H1 (cell line): ENCODE data around the gene KLHL21. TPM values are rescaled to one million over a fixed set of nuclear protein-coding genes. Genes with fewer than 3 reads are reported as not detected.

Source experiments
- CTCF ChIA-PET: fragments of 300-600 bp; sonication (Branson Sonifier 250); formaldehyde crosslinking; loops from one replicate; lab custom pipeline; 2021; ENCODE audit not compliant: partially characterized antibody; lab: Charles Lee
- POLR2A ChIA-PET: fragments of 300-600 bp; sonication (Branson Sonifier 250); formaldehyde crosslinking; loops from one replicate; lab custom pipeline; 2021; ENCODE audit warnings: inconsistent platforms; ENCODE audit not compliant: partially characterized antibody; lab: Charles Lee
- DNase-seq, 2 experiments: peaks; one replicate each; pipeline versions ENCODE4 v3.0.0 to v3.0.0-alpha.2; 2010 to 2022; ENCODE audit warnings: low spot score in 2 of 2, low read depth in 1 of 2, mixed read lengths in 1 of 2
- FAIRE-seq: peaks from 2 replicates; lab custom pipeline; 2011; peaks lifted over from hg19 to GRCh38; lab: Jason Lieb, UNC
- H2AFZ ChIP-seq: 2 replicates; pipeline ENCODE4 v1.8.1; 2012; ENCODE audit warnings: low read length, inconsistent platforms
- H2AK5ac ChIP-seq: 2 replicates; pipeline ENCODE4 v1.6.1; 2013; ENCODE audit warnings: low read depth, low read length
- H2BK120ac ChIP-seq: replicated peaks from 2 replicates; pipeline ENCODE3; 2013; ENCODE audit warnings: low read depth, low read length, inconsistent platforms
- H2BK12ac ChIP-seq: 2 replicates; pipeline ENCODE4 v1.6.1; 2013; ENCODE audit warnings: low read depth, low read length
- H2BK15ac ChIP-seq: 2 replicates; pipeline ENCODE4 v1.6.1; 2013; ENCODE audit warnings: low read length
- H2BK20ac ChIP-seq: 2 replicates; pipeline ENCODE4 v1.6.1; 2013; ENCODE audit warnings: low read length
- H2BK5ac ChIP-seq: 2 replicates; pipeline ENCODE4 v1.6.1; 2013; ENCODE audit warnings: low read depth, low read length
- H3K14ac ChIP-seq: 2 replicates; pipeline ENCODE4 v1.6.1; 2013; ENCODE audit warnings: inconsistent platforms; ENCODE audit not compliant: insufficient read length
- H3K18ac ChIP-seq: 2 replicates; pipeline ENCODE4 v1.6.1; 2013; ENCODE audit warnings: low read length; ENCODE audit errors: extremely low read depth
- H3K23ac ChIP-seq: 2 replicates; pipeline ENCODE4 v1.6.1; 2013; ENCODE audit warnings: inconsistent platforms; ENCODE audit not compliant: insufficient read length
- H3K23me2 ChIP-seq: 2 replicates; pipeline ENCODE4 v1.6.1; 2013; ENCODE audit warnings: low read depth, low read length
- H3K27ac ChIP-seq: 2 replicates; pipeline ENCODE4 v1.6.1; 2011; ENCODE audit warnings: low read depth, low read length, inconsistent platforms
- H3K27me3 ChIP-seq, 4 experiments: replicated peaks in 1 of 4; 1 replicate in 1 of 4; 2 replicates in 3 of 4; pipeline versions ENCODE4 v1.6.1 to v1.8.1; 2011 to 2013; ENCODE audit warnings: low read length in 3 of 4, mild to moderate bottlenecking in 3 of 4, inconsistent platforms in 2 of 4, mixed read lengths in 2 of 4, moderate library complexity in 1 of 4; ENCODE audit not compliant: control insufficient read depth in 3 of 4, insufficient read depth in 3 of 4; ENCODE audit errors: extremely low read depth in 1 of 4
- H3K36me3 ChIP-seq, 4 experiments: 2 replicates each; pipeline versions ENCODE4 v1.6.1 to v1.8.1; 2011 to 2013; ENCODE audit warnings: mild to moderate bottlenecking in 4 of 4, low read length in 3 of 4, moderate library complexity in 2 of 4, control low read depth in 1 of 4, inconsistent platforms in 1 of 4; ENCODE audit not compliant: insufficient read depth in 4 of 4, control insufficient read depth in 2 of 4
- H3K4ac ChIP-seq: replicated peaks from 2 replicates; pipeline ENCODE3; 2013; ENCODE audit warnings: low read length, low read depth, mixed read lengths, inconsistent platforms; ENCODE audit not compliant: insufficient read length
- H3K4me1 ChIP-seq, 4 experiments: replicated peaks in 1 of 4; 1 replicate in 1 of 4; 2 replicates in 3 of 4; pipeline versions ENCODE4 v1.6.1 to v1.8.1; 2011 to 2013; ENCODE audit warnings: low read length in 3 of 4, inconsistent platforms in 2 of 4, mixed read lengths in 1 of 4; ENCODE audit not compliant: insufficient read depth in 4 of 4, control insufficient read depth in 3 of 4
- H3K4me2 ChIP-seq, 2 experiments: 2 replicates each; pipeline versions ENCODE4 v1.6.1 to v1.8.1; 2011 to 2013; ENCODE audit warnings: low read depth in 2 of 2, low read length in 2 of 2, control low read depth in 1 of 2, inconsistent platforms in 1 of 2, mild to moderate bottlenecking in 1 of 2; ENCODE audit not compliant: insufficient read depth in 1 of 2
- H3K4me3 ChIP-seq, 4 experiments: fragments of 200-600, 300-600 bp in 1 of 4; sonication (generic), shearing (Covaris generic), sonication (Bioruptor Twin) in 1 of 4; 2 replicates each; pipeline versions ENCODE4 v1.5.1 to v1.8.1; 2011 to 2016; ENCODE audit warnings: low read length in 4 of 4, low read depth in 3 of 4, control low read depth in 2 of 4, inconsistent platforms in 2 of 4, mild to moderate bottlenecking in 2 of 4, mixed read lengths in 1 of 4, moderate library complexity in 1 of 4; ENCODE audit not compliant: insufficient read depth in 2 of 4; ENCODE audit errors: extremely low read depth in 1 of 4
- H3K56ac ChIP-seq: replicated peaks from 2 replicates; pipeline ENCODE3; 2013; ENCODE audit warnings: low read depth, mild to moderate bottlenecking, mixed read lengths, low read length, inconsistent platforms; ENCODE audit not compliant: insufficient read length
- H3K79me1 ChIP-seq: 2 replicates; pipeline ENCODE4 v1.6.1; 2013; ENCODE audit warnings: low read depth, low read length, control low read depth
- H3K79me2 ChIP-seq, 2 experiments: 2 replicates each; pipeline versions ENCODE4 v1.6.1 to v1.8.1; 2012 to 2013; ENCODE audit warnings: low read length in 2 of 2, mild to moderate bottlenecking in 2 of 2, inconsistent platforms in 1 of 2; ENCODE audit not compliant: insufficient read depth in 2 of 2, control insufficient read depth in 1 of 2
- H3K9ac ChIP-seq, 4 experiments: replicated peaks in 1 of 4; 1 replicate in 1 of 4; 2 replicates in 3 of 4; pipeline versions ENCODE4 v1.6.1 to v1.8.1; 2011 to 2013; ENCODE audit warnings: low read depth in 3 of 4, low read length in 3 of 4, control low read depth in 2 of 4, mild to moderate bottlenecking in 2 of 4, moderate library complexity in 2 of 4, inconsistent platforms in 1 of 4; ENCODE audit errors: extremely low read depth in 1 of 4
- H3K9me3 ChIP-seq, 2 experiments: 2 replicates each; pipeline versions ENCODE4 v1.6.1 to v1.8.1; 2012 to 2013; ENCODE audit warnings: mild to moderate bottlenecking in 2 of 2, moderate library complexity in 2 of 2, control low read depth in 1 of 2, inconsistent platforms in 1 of 2, low read depth in 1 of 2, low read length in 1 of 2, mixed read lengths in 1 of 2; ENCODE audit not compliant: insufficient read depth in 2 of 2
- H4K20me1 ChIP-seq, 2 experiments: replicated peaks in 1 of 2; 2 replicates each; pipeline versions ENCODE3 to v1.8.1; 2011 to 2013; ENCODE audit warnings: inconsistent platforms in 2 of 2, low read length in 2 of 2, mild to moderate bottlenecking in 1 of 2; ENCODE audit not compliant: insufficient read depth in 2 of 2, control insufficient read depth in 1 of 2
- H4K5ac ChIP-seq: 2 replicates; pipeline ENCODE4 v1.6.1; 2013; ENCODE audit warnings: low read length, low read depth, mixed read lengths, inconsistent platforms; ENCODE audit not compliant: insufficient read length
- H4K8ac ChIP-seq: 2 replicates; pipeline ENCODE4 v1.8.0; 2013; ENCODE audit warnings: mild to moderate bottlenecking, moderate library complexity, low read length, inconsistent platforms; ENCODE audit not compliant: insufficient read depth; ENCODE audit errors: extremely low read depth
- H4K91ac ChIP-seq: replicated peaks from 2 replicates; pipeline ENCODE3; 2013; ENCODE audit warnings: low read length, mixed read lengths, inconsistent platforms; ENCODE audit not compliant: insufficient read length
- CEBPB ChIP-seq: IDR thresholded peaks from 2 replicates; pipeline ENCODE4 v1.6.1; 2012; ENCODE audit warnings: low read depth, low read length
- HDAC2 ChIP-seq, 2 experiments: fragments of 300-600 bp in 1 of 2; sonication (generic) in 1 of 2; IDR thresholded peaks; 2 replicates each; pipeline ENCODE4 v1.6.1; 2011 to 2012; ENCODE audit warnings: low read depth in 2 of 2, low read length in 2 of 2, mild to moderate bottlenecking in 2 of 2, moderate library complexity in 2 of 2, borderline replicate concordance in 1 of 2, inconsistent platforms in 1 of 2
- SIX5 ChIP-seq: IDR thresholded peaks from 2 replicates; pipeline ENCODE4 v1.6.1; 2011; ENCODE audit warnings: mild to moderate bottlenecking, low read depth, low read length
- SP4 ChIP-seq: IDR thresholded peaks from 2 replicates; pipeline ENCODE4 v1.6.1; 2012; ENCODE audit warnings: low read length, inconsistent platforms
- SRF ChIP-seq: IDR thresholded peaks from 2 replicates; pipeline ENCODE4 v1.6.1; 2011; ENCODE audit warnings: mild to moderate bottlenecking, low read depth, low read length, moderate library complexity
- TEAD4 ChIP-seq: IDR thresholded peaks from 2 replicates; pipeline ENCODE4 v1.6.1; 2012; ENCODE audit warnings: low read depth, low read length, inconsistent platforms, mixed read lengths
- WGBS, 2 experiments: shearing (Covaris generic) in 1 of 2; methylation state at CpG; one replicate each; pipeline versions ENCODE4 v1.1.6 to v1.1.7; 2013 to 2015; ENCODE audit warnings: low lambda C conversion rate in 2 of 2, mixed read lengths in 2 of 2, inconsistent platforms in 1 of 2, low coverage in 1 of 2, missing lambda C conversion rate in 1 of 2; ENCODE audit not compliant: insufficient replicate concordance in 2 of 2, insufficient coverage in 1 of 2, insufficient read length in 1 of 2; ENCODE audit errors: extremely low coverage in 1 of 2, missing lambda C conversion rate in 1 of 2; 5-methylcytosine and 5-hydroxymethylcytosine counted together
- polyA plus RNA-seq, 7 experiments: library from polyadenylated mRNA; depleted of rRNA in 3 of 7; stranded (reverse) in 5 of 7; unstranded in 2 of 7; fragments of >200 nt in 5 of 7; fragments of 200-250 nt in 2 of 7; gene quantifications; 1 replicate in 5 of 7; 2 replicates in 1 of 7; 4 replicates in 1 of 7; pipeline versions ENCODE4 v1.2.1 to v1.2.3, GENCODE V29; 2011 to 2013; ENCODE audit warnings: missing spikeins in 2 of 7, mixed read lengths in 2 of 7
- total RNA-seq: library from RNA; stranded (reverse); fragmentation: NEBNext Ultra II Directional; extraction: Animal tissue kit (Norgen Biotek cat#: 25700); gene quantifications from 2 replicates; pipeline ENCODE4 v1.2.1, GENCODE V29; 2021

The KLHL21 gene
- total and polyA plus RNA-seq, 2 of the 8 experiments (the other 6 are each of a cell fraction or from before 2014, with no cell fraction given) = 11.9 to 22.3 TPM

DNA sequence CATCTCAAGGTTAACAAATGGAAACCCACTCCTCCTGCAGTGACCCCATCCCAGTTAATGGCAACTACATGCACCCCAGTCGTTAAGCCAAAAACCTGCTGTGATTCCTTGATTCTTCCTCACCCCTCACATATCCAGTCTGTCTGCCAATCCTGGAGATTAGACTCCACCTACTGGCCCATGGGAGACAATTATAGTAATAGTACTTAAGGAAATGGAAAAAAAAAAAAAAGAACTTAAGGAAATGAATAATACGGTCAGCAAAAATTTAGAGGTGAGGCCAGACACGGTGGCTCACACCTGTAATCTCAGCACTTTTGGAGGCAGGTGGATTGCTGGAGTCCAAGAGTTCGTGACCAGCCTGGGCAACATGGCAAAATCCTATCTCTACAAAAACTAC, 55.4 kb downstream of the KLHL21 start:
- no peak overlapping the region for H2BK12ac ChIP-seq
- no peak overlapping the region for H2BK5ac ChIP-seq
- H3K27ac ChIP-seq = no peak overlapping the region
- peaks cover 0 to 6% of the 10 kb centered on the region in 2 experiments; a peak in 1 of 4 replicates for H3K79me2 ChIP-seq
- H3K9ac ChIP-seq = no peak overlapping the region
- H3K18ac ChIP-seq = no peak overlapping the region
- no peaks in the 10 kb centered on the region for H3K4me1 ChIP-seq
- no peaks in the 10 kb centered on the region for H3K23me2 ChIP-seq
- H3K27me3 ChIP-seq = no peaks in the 10 kb centered on the region
- POLR2A ChIA-PET = interaction anchor here (0.8 to 1.2 kb wide), 3 partner anchors 46 to 341 kb away, joined by 3 read pairs; partner anchors contain the start of gene RNF207
- H3K4me3 ChIP-seq = no peak overlapping the region
- H4K20me1 ChIP-seq = peaks cover 0 to 5% of the 10 kb centered on the region in 2 experiments
- H3K79me1 ChIP-seq = no peaks in the 10 kb centered on the region
- H3K36me3 ChIP-seq = peaks cover 19 to 62% (median 45%) of the 10 kb centered on the region in 4 experiments; a peak in 7 of 8 replicates
- CTCF ChIA-PET = interaction anchor here (0.8 to 1.6 kb wide), 2 partner anchors 11 to 45 kb away, joined by 3 read pairs; no protein-coding TSS in a partner anchor
- 83% methylated on average over 4 of the region's 4 CpGs; no CpG with 5 or more reads in 1 of the 2 experiments for WGBS, 2 experiments
- TF ChIP-seq HDAC2 (IDR thresholded peaks at IDR 0.05; ENCODE audit: borderline replicate concordance in 1 of 2, low read depth in 2 of 2, low read length in 2 of 2) (no peak), SIX5 (no peak), TEAD4 (no peak), CEBPB (no peak), SRF (no peak), SP4 (no peak)
- TF ChIP-seq, all 59 proteins: peak for 0
- Histone ChIP-seq H4K91ac (no peak overlapping the region), H2BK15ac (no peak overlapping the region), H3K56ac (no peak overlapping the region), H2AK5ac (no peak overlapping the region), H2BK20ac (no peak overlapping the region), H2AFZ (no peak overlapping the region), H3K14ac (no peak overlapping the region), H4K5ac (no peak overlapping the region), H4K8ac (no peak overlapping the region), H3K23ac (no peak overlapping the region), H3K4ac (no peak overlapping the region), H2BK120ac (no peak overlapping the region), H3K4me2 (no peak overlapping the region), H3K9me3 (no peaks in the 10 kb centered on the region)
- no peak for FAIRE-seq
- DNase-seq = no peak
